Measurements from ENCODE around the gene BTBD19.
"Not testable (repeated sequence)": the region's sequence is repeated elsewhere in the genome, so short reads cannot be mapped to it uniquely, and the experiment has no call there.

The BTBD19 gene

GRCh38 chr1:44788120-44788860, 20.0 kb upstream of the BTBD19 start, which contains the start of gene BEST4:
BEST4 (minus strand) TSS chr1:44788170; CDS start chr1:44787705, 465 bp downstream.
- DNase-seq (ENCODE audit: low read depth), result no peak

GRCh38 chr1:44790968-44791801, 17.1 kb upstream of the BTBD19 start:
- no peak for DNase-seq (ENCODE audit: low read depth)

- no peak for DNase-seq (ENCODE audit: low read depth)
These were observed 15.4 kb upstream of the BTBD19 start for GRCh38 chr1:44792736-44793502.

GRCh38 chr1:44797886-44798285, 10.4 kb upstream of the BTBD19 start:
- DNase-seq (ENCODE audit: low read depth), result not testable (repeated sequence)

GRCh38 chr1:44798481-44799365, 9.6 kb upstream of the BTBD19 start:
- DNase-seq (ENCODE audit: low read depth), result no peak

GRCh38 chr1:44799770-44800584, 8.3 kb upstream of the BTBD19 start, which contains the start of gene PLK3:
PLK3 (plus strand) TSS chr1:44800377; CDS start chr1:44800464, 87 bp downstream.
- peak; percentile 92 for DNase-seq (ENCODE audit: low read depth)

- no peak for DNase-seq (ENCODE audit: low read depth)
These were observed 6.6 kb upstream of the BTBD19 start for GRCh38 chr1:44801491-44802305.

GRCh38 chr1:44802306-44803061, 5.8 kb upstream of the BTBD19 start:
- DNase-seq (ENCODE audit: low read depth), result no peak

GRCh38 chr1:44803062-44803311, 5.3 kb upstream of the BTBD19 start:
- DNase-seq (ENCODE audit: low read depth), result no peak

GRCh38 chr1:44803312-44804095, 4.8 kb upstream of the BTBD19 start:
- no peak for DNase-seq (ENCODE audit: low read depth)

GRCh38 chr1:44805311-44806024, 2.9 kb upstream of the BTBD19 start:
- no peak for DNase-seq (ENCODE audit: low read depth)

- no peak for DNase-seq (ENCODE audit: low read depth)
These were observed 2.2 kb upstream of the BTBD19 start for GRCh38 chr1:44806025-44806703.

GRCh38 chr1:44806704-44807363, 1.5 kb upstream of the BTBD19 start, which contains the start of gene DYNLT4:
DYNLT4 (minus strand) TSS chr1:44807351; CDS start chr1:44806668, 683 bp downstream.
- no peak for DNase-seq (ENCODE audit: low read depth)

- peak; percentile 100 for DNase-seq (ENCODE audit: low read depth)
These were observed 810 bp upstream of the BTBD19 start for GRCh38 chr1:44807364-44808062.
